GM19328 (cell line): ENCODE results near the gene TRAF1.

ENCODE experiments used
- ATAC-seq: cut with Tn5 transposase; IDR thresholded peaks from one replicate; pipeline ENCODE4 v1.9.1; 2021; ENCODE audit warnings: mild to moderate bottlenecking, moderate library complexity; ENCODE audit not compliant: unreplicated experiment

Gene TRAF1

DNA sequence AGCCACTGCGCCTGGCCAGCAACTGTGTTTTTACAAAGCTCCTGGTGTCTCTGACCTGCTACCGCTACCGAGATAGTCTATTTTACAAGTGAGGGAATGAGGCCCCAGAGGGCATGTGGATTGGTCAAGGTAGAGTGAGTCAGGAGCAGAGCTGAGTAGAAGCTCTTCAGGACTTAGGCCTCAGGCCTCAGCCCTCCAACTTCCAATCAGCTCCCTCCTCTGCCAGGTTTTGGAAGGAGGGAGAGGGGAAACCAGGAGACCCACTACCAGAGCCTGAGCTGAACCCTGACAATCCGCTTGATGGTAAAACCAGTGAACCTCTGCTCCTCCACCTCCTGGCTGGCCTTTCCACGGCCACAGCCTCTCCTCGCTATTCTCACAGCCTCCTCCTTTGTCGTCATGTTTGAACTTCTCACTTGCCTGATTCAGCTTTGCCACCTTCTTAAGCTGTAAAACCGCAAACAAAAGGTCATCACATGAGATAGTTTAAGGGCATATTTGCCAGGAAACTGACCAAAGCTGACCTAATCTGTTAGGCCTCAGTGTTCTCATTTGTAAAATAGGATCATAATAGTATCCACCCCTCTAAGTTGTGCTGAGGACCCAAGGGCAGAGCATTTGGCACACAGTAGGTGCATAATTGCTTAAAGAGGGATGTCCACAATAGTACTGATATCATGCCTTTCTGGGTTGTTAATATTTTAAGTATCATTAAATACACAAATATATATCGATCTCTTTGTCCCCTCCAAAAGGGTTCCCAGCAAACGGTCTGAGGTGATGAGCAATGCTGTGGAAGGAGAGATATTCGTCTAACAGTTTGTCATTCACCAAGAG is 1.7 kb downstream of the TRAF1 start:
- ATAC-seq = no peak

DNA sequence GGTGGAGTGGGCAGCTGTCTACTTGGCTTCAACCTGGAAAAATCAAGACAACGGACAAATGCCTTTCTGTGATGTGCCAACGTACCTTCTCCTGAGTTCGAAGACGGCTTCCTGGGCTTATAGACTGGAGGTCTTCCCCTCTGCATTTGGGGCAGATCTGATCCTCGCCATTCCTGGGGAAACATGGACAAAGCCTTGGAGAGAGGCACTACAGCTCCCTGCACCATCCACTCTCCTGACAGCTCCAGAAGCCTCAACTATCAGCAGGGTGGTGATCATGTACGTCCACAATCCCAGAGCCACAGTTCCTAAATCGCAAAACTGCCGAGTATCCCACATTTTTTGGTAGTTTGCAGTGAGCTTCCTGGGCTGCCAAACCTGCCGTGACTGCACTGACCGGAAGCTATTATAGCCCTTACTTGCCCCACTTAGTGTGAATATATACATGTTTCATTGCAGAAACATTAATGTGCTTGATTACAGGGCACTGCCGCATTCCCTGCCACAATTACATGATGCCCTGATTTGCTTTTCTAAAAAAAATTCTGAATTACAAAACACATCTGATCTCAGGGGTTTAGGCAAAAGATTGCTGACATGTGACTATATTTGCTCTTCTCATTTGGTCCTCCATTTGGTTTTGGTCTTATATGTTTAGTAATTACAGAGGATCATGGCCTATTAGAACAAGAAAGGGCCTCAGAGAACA is 2.8 kb downstream of the TRAF1 start:
- no peak for ATAC-seq

DNA sequence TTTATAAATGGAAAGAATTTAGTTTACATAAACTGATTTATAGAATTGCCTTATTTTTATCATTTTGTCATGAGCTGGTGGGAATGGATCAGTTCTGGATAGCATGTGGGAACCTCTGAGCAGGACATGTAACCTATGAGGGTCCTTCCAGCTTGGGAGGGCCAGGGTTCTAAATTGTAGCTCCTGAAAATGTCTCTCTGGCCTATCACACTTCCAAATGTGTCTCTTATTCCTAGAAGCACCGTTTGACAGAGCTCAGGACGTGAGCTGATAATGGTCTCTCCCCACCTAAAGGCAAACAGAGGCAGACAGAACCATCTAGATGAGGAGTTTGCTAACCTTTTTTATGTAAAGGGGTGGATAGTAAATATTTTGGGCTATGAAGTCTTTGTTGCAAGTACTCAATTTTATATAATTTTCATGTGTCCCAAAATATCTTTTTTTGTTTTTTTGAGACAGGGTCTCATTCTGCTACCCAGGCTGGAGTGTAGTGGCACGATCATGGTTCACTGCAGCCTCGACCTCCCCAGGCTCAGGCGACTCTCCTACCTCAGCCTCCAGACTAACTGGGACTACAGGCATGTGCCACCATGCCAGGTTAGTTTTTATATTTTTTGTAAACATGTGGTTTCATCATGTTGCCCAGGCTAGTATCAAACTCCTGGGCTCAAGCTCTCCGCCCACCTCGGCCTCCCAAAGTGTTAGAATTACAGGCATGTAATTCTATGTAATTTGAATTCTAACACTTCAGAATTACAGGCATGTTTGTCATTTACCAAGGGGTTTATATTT is 4.0 kb downstream of the TRAF1 start:
- no peak for ATAC-seq

DNA sequence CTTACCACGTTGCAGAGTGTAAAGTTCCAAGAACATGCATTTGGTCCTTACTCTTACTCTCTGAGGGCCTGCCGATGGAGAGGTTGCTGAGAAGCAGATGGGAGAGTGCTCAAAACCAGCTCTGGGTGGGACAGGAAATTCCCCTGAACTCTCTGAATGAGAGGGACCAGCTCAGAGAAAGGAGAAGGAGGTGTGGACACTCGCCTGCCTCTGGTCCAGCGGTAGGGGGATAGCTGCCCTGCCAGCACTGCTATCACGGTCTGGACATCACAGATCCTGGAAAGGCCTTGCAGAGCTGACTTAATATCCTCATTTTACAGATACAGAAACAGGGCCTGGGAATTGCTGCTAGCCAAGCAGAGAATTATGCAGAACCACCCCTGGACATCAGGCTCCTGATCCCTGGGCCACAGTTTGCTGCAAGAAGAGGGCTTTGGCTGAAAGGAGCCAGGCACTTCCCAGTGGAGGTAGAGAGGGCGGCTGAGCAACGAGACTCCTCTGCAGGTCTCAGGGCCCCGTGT is 4.9 kb downstream of the TRAF1 start:
- ATAC-seq = no peak

DNA sequence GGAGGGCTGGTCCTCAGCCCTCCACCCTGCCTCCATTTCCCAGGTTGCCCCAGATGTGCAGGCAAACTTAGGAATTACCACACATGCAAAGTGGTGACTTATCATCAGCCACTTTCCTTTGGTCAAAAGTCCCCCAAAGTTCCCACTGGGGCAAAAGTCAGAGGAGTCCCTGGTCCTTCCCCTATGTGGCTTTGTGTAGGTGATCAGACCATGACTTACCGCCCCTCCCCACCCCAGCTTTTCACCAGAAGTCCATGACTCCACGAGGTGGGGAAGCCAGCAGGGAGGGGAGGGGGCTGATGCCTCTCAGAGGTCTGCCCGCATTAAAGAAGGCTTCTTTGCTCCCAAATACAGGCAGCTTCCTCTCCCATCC is 5.8 kb downstream of the TRAF1 start:
- no peak for ATAC-seq

DNA sequence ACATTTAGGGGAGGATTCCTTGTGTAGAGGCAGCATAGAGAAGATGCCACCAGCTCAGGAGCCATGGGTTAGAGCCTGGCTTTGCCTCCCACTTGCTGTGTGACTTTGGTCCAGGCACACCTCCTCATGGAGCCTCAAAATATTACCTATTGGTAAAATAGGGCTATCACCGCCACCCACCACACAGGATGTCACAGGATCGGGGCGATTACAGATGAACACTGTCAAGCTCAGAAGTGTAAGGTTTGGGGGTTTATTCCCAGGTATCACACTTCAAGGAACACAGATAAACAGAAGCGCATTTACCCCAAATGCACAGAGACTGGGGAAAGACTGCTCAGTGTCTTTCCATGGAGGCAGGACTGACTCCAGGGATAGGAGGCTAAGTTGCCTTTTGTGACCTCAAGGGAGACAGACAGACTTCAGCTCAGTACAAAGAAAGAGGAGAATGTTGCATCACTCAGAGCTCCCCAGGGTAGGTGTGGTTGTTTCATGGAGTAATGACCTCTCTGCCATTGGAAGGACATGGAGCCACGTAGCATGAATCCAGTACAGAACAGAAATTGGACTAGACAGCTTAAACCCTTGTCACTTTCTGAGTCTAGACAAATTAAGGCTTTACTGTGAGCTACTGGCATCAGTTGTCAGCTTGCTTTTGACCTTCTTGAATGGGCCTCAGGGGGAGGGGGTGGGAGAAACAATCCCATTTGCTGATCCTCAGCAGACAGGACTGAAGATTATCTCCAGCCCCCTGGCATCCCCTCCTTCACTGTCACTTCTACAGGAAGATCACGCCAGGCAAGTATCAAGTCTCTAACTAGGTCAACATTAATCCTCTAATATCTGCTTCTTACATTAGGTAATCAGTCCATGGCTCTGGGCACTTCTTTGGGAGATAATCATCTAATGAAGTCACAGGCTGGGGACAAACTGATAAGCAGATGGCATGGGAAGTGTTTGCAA is 6.5 kb downstream of the TRAF1 start:
- no peak for ATAC-seq

DNA sequence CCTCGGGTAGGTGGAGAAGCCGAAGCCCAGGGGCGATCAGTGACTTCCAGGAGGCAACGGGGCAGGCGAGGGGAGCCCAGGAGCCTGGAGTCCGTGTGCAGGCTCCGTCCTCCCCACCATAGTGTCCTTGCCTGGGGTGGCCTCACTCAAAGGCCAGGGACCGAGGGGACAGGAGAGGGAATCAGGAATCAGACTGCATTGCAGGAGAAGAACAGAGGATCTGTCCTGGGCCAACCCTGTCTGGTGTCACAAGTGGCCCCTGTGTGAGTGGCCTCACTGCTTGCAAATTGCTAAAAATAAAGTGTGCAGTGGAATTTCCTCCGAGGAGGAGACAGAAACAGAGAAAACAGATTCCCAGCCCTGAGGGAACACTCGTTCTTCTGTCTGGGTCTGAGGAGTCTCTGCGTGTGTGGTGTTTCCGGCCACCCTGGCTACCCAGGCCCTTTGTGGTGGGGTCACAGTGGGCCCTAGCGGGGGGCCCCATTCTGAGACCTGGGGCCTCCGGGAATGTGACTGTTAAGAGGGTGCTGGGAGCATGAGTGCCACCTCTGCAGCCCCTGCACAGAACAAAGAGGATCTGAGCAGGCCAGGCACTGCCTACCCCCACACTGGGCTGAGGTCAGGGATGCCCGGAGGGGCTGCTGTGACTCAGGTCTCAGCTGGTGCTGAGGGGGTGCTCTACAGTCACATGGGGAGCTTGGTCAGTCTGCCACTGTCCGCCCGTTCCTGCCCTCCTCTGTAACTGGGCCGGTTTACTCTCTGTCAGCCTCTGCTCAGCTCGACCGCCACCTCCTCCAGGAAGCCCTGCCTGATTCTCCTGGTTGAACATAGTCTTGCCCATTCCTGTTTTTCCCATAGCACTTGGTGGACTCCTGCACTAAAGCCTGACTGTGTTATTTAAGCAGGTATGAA is 7.4 kb downstream of the TRAF1 start:
- no peak for ATAC-seq

DNA sequence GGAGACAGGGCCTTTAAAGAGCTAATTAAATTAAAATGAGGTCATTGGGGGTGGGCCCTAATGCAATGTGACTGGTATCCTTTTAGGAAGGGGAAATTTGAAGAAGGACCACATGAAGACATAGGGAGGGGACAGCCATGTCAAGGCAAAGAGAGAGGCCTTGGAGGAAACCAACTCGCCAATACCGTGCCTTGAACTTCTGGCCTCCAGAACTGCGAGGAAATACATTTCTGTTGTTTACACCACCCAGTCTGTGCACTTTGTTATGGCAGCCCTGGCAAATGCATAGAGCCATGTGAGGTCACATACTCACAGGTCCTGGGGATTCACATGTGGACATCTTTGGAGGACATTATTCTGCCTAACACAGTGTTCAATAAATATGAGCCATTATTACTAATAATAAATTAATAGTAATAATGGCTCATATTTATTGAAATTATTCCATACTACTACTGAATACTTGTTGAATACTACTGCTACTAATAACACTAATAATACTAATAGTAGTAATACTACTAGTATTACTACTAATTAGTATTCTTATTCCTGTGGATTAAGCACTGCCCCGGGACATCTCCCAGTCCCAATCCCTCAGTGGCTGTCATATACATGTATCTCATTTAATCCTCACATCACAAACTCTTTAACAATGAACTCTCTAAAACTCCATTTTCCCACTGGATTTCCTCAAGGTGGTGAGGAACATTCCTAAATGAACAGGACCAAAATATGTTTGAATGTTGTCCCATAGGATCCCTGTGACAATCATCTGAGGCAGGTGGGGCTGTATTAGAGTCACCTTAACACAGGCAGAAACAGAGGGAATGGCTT is 8.4 kb downstream of the TRAF1 start:
- no peak for ATAC-seq

DNA sequence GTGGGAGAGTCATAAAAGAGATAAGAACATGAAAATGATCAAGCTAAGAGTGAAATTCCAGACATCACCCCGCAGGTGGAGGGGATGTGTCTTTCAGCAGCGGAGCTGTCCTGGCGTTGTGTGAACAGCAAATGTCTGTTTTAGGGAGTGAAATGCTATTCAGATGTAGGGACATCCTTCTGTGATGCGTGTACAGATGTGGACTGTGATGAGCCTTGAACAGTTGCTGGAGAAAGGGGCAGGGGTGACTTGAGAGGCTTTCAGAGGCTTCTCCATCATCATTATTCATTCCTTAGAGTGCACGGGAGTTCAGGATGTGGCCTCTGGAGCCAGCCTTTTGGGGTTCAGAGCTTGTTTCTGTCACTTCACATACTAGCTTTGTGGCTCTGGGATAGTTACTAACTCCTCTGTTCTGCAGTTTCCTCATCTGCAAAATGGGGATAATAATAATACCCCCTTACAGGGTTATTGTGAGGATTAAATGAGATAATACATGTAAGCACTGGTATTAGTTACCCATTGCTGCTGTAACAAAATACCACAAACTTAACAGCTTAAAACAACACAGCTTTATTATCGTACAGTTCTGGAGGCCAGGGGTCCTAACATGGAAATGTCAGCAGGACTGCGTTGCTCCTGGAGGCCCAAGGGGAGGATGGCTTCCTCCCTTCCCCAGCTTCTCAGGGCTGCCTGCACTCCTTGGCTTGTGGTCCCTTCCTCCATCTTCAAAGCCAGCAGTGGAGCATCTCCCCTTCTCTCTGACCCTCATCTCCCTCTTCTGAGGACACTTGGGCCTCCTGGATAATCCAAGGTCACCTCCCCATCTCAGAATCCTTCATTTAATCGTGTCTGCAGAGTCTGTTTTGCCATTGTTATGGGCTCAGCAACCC is 9.4 kb downstream of the TRAF1 start:
- no peak for ATAC-seq

DNA sequence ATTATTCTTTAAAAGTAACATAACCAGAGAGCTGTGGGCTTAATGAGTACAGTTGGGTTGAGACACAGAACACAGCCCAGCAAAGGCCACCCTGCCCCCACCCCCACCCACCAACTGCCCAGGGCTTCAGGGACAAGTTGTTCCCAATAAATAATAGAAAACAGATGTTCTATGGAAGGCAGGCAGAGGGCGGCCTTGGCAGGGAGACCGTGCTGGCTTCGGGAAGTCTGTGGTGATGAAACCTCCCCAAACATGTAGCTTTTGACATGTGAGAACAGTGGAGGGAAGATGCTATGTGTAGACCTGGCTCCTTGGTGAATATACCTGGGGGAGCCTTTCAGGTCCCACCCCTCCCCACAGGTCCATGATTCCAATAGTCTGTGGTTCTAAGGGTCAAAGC is 10.0 kb downstream of the TRAF1 start:
- ATAC-seq = no peak

DNA sequence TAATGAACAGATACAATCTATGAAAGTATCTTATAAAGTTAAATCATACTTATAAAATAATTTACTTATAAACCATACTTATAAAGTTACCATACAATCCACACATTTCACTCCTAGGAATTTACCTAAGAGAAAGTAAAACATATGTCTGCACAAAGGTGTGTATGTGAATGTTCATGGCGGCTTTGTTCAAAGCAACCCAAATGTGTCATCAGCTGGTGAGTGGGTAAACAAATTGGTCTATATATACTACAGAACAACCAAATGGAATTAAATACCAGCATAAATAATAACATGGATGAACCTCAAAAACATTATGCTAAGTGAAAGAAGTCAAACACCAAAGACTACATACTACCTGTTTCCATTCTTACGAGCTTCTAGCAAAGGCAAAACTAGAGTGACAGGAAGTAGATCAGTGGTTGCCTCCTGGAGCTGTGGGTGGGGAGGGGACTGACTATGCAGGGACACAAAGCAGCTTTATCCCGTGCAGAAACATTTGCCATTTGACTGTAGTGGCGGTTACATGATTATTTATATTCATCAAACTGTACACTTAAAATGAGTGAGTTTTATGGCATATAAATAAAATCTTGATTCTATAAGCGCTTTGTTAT is 10.6 kb downstream of the TRAF1 start:
- ATAC-seq = no peak

DNA sequence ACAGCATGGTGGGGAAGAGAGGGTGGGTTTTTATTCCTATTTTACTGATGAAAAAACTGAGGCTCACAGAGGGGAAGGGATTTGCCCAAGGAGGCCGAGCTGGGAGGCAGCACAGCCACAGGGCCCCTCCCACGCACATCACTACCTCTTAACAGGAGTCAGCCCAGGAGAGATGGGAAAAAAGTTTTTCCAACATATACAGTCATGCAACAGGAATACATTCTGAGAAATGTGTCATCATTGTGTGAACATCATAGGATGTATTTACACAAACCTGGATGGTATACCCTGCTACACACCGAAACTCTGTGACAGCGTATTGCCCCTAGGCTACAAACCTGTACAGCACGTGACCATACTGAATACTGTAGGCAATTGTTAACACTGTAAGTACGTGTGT is 11.6 kb downstream of the TRAF1 start:
- ATAC-seq = no peak

DNA sequence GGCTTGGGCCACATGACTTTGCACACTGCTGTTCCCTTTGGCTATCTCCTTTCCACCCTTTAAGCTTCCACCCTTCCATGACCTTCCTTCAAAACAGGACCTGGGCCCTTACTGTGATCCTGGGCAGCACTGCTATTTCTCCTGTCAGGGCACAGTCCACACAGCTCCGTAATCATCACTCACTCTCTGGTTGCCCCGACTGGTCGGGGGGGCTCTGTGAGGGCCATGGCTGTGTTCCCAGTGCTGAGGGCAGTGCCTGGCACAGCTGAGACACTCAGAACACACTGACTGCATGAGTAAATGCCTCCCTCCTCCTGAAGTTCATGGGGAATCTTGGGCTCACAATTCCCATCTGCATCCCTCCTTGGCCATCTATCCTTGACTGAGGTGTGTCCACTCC is 12.2 kb downstream of the TRAF1 start:
- no peak for ATAC-seq

DNA sequence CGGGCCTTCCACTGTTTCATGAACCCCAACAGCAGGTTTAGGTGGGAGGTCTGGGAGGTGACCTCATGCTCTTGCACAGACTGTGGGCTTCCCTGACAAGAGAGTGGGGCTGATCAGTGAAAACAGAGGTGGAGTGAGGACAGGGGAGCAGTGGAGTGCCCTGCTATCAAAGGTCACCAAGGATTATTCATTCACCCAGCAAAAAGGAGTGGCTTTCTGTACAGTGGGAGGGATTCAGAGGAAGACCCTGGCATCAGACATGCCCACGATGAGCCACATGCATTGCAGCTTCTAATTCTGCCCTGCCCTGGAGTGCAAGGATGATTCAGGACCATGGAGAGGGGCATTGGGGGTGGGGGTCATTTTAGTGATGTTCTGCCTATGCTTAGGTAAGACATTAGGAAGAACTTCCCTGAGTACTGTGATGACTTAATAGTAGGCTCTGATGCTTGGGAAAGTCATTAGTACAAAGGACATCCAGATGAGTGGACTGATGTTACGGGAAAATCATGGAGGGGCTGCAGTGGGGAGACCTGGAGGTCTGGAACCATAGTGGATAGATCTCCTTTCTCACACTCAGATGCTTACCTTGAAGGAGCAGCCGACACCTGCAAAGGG is 12.8 kb downstream of the TRAF1 start:
- ATAC-seq = no peak

DNA sequence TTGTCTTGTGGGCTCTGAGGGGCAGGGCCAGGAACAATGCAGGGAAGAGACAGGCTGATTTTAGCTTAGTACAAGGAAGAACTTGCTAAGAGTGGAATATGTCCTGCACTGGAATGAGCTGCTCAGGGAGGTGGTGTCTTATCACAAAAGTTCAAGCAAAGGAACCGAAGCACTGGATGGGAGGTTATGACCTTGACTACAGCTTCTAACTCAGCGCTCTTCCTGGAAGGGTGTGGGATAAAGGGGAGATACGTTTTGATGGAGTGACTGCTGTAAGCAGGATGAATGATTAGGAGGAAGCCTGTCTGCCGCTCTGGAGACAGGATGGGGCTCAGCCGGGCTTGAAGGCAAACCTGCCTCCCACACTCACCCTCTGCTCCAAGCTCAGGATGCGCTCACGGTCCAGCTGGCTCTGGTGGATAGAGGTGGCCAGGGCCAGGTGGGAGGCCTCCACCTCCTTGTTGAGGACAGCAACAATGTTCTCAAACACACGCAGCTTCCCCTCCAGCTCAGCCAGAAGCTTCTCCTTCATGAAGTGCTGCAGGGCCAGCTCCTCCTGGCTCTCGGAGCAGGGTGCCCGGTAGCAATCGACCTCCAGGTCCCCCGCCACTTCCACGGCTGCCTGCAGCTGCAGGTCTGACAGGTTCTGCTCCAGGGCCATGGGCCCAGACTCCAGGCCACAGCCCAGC is 13.5 kb downstream of the TRAF1 start:
- no peak for ATAC-seq

DNA sequence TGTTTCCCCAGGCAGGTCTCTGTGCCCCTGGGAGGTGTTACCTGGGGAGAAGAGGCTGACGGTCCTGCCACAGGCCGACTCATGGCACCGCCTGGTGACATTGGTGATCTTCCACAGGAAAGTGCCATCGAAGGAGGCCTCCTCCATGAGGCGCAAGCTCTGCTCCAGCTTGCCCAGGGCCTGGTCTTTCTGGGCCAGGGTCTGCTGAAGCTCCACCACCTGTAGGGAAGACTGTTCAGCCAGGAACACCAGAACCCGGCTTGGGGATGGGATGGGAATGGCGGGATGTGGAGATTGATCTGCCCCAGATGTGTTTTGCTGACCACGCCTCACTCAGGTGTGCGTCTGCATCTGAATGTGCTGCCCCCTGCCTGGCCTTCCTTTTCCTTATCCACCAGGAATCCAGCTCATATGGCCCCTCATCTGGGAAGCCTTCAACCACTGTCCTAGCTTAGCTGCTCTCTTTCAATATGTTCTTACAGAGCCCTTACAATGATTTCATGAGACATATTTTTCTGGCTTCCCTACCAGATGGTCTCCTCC is 15.2 kb downstream of the TRAF1 start:
- no peak for ATAC-seq
